GM18505 (cell line): ENCODE results near the gene MLST8.
"Not testable (repeated sequence)": the region's sequence is repeated elsewhere in the genome, so short reads cannot be mapped to it uniquely, and the experiment has no call there.

Source experiments
- ATAC-seq: cut with Tn5 transposase; IDR thresholded peaks from one replicate; pipeline ENCODE4 v1.9.1; 2021; ENCODE audit not compliant: unreplicated experiment
- POLR2A ChIP-seq: IDR thresholded peaks from 4 replicates; pipeline ENCODE4 v1.6.1; 2011; ENCODE audit warnings: borderline replicate concordance; ENCODE audit not compliant: insufficient read depth, insufficient read length; ENCODE audit errors: extremely low read depth

MLST8 gene

DNA sequence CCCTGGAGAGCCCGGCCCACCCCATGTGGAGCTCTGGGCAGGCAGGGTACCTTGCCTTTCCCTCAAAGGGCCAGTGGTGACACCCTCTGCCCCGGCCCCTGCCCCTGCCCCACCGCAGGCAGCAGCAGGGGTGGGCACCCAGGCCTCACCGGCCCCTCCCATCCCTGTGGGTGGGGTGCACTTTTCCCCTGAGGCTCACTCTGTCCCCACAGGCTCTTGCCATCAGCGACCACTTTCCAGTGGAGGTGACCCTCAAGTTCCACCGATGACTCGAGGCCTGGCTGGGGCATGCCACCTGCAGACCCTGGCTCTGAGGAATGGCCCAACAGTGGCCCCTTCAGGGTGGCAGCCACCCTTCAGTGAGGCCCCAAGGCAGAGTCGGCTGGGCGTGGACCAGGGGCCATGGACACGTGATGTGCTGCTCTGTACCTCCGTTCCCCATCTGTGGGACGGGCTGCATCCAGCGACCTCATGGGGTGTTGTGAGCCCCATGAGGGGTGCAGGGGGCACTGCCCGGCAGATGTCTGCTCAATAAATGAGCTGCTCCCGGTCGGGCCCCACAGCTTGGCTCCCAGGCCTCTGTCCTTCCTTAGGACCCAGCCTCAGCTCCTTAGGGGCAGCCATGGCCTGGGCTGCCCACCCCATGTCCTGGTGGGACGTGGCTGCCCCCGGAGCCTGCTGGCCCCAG is 33.0 kb downstream of the MLST8 start:
- TF ChIP-seq POLR2A, result peak; percentile 7
- ATAC-seq, result no peak

GRCh38 chr16:2238838-2239675 is 33.8 kb downstream of the MLST8 start:
- peak; percentile 4 for TF ChIP-seq POLR2A
- ATAC-seq, result no peak

GRCh38 chr16:2240331-2240730 is 35.1 kb downstream of the MLST8 start:
- not testable (repeated sequence) for ATAC-seq

GRCh38 chr16:2242598-2242997 is 37.3 kb downstream of the MLST8 start:
- no peak for TF ChIP-seq POLR2A

DNA sequence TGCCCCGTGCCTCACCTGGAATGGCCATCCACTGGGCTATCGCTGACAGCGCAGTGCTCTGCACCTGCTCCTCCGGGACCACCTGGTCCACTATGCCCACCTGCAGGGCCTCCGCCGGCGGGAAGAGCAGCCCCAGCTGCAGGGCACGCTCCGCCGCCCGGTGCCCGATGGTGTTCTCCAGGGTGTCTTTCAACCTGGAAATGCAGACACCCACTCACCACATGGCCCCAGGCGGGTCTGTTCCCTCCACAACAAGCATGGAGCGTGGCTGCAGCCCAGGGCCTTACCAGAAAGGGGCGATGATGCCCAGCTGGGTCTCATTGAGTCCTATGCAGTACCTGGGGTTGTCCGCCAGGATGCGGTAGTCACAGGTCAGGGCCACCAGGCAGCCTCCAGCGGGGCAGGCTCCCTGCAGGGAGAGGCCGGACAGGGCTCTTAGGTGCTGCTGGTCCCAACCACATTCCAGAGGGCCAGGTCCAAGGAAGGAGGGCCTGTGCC is 37.8 kb downstream of the MLST8 start:
- TF ChIP-seq POLR2A, result no peak
- ATAC-seq, result no peak

More at GRCh38 chr16:2242598-2242997, 37.3 kb downstream of the MLST8 start:
- no peak for ATAC-seq

- TF ChIP-seq POLR2A, result no peak
- ATAC-seq, result no peak
Measured at GRCh38 chr16:2243781-2244180, 38.5 kb downstream of the MLST8 start.

DNA sequence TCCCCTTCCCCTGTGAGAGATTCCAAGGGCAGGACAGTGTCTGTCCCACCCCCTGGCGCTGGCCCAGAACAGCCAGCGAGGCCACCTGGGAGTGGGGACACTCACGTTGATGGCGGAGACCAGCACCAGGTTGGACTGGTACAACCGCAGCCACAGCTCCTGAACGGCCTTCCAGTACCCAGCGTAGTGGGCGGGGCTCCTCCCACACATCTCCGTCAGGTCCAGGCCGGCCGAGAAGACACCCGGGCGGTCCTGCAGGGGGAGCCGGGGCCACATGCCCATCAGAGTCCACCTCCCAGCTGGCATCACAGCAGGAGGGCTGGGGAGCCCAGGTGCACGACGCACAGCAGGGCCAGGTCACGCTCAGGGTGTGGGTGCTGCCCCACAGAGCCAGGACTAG is 39.0 kb downstream of the MLST8 start:
- ATAC-seq, result no peak

DNA sequence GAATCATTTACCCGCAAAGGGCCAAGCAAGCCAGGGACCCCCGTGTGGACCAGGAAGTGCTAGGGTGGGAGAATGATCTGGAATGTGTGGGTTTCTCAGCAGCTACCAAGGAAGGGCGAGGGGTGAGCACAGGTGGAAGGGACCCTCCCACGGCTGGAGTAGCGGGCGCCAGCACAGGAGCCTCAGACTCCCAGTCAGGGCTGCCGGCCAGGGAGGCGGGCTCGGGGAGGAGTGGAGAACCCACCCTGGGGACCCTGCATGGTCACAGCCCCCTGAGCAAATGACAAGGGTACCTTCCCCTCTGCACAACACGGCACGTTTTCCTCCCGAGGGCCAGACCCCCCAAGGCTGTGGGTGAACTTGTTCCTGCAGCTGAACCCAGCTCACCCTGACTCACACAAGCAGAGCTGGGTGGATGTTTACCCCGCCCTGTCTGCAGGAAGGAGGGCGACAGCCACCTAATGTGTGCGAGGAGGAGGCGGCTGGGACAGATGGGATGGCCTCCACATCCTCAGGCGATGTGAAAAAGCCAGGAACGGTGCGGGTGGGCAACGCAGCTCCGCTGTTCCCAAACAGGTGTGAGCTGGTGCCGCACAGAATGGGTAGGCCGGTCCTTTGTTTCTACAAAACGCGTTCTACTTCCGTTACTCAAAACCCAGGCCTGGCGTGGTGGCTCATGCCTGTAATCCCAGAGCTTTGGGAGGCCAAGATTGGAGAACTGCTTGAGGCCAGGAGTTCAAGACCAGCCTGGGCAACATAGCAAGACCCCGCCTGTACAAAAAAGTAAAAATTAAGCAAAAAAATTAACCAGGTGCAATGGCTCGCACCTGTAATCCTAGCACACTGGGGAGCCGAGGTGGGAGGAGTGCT is 39.9 kb downstream of the MLST8 start:
- no peak for TF ChIP-seq POLR2A
- no peak for ATAC-seq

More for the DNA sequence above, 39.0 kb downstream of the MLST8 start:
- TF ChIP-seq POLR2A, result no peak

- TF ChIP-seq POLR2A, result no peak
- ATAC-seq, result no peak
Measured at GRCh38 chr16:2246301-2246885, 41.1 kb downstream of the MLST8 start.

GRCh38 chr16:2250652-2251295 is 45.5 kb downstream of the MLST8 start:
- no peak for ATAC-seq
- TF ChIP-seq POLR2A, result no peak

GRCh38 chr16:2251296-2252111 is 46.2 kb downstream of the MLST8 start, which contains the start of gene ECI1:
TSS of gene ECI1 (minus strand) at chr16:2251587. CDS start at chr16:2251566, 21 bp downstream.
- ATAC-seq, result peak; percentile 81
- TF ChIP-seq POLR2A, result peak; percentile 87

GRCh38 chr16:2252806-2253148 is 47.5 kb downstream of the MLST8 start:
- no peak for TF ChIP-seq POLR2A
- no peak for ATAC-seq
